ENCODE results near the gene ZNF830.

DNA sequence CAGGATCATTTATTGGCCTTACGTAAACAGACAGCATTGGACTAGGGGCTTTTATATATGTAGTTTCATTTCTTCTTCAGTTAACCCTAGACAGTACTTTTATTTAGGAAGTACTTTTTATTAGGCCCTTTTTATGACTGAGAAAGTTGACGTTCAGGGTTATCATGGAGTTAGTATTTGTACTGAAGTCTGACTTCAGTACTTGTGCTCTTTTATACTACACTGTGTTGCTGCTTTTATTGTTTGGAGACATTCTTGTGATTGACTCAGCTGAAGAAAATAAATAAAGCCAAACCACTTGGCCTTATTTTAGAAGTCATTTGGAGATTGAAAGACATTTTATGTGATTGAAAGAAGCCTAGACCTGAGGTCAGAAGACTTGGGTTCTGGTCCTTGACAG is 25.9 kb downstream of the ZNF830 start:
- TF ChIP-seq, protein P1, sequence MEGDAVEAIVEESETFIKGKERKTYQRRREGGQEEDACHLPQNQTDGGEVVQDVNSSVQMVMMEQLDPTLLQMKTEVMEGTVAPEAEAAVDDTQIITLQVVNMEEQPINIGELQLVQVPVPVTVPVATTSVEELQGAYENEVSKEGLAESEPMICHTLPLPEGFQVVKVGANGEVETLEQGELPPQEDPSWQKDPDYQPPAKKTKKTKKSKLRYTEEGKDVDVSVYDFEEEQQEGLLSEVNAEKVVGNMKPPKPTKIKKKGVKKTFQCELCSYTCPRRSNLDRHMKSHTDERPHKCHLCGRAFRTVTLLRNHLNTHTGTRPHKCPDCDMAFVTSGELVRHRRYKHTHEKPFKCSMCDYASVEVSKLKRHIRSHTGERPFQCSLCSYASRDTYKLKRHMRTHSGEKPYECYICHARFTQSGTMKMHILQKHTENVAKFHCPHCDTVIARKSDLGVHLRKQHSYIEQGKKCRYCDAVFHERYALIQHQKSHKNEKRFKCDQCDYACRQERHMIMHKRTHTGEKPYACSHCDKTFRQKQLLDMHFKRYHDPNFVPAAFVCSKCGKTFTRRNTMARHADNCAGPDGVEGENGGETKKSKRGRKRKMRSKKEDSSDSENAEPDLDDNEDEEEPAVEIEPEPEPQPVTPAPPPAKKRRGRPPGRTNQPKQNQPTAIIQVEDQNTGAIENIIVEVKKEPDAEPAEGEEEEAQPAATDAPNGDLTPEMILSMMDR (conservative IDR thresholded peaks at IDR 0.05; ENCODE audit: low read depth, low read length): no peak
- no peak for TF ChIP-seq POLR2A (IDR thresholded peaks at IDR 0.05; ENCODE audit: low read depth, low read length)
- TF ChIP-seq SMC3 (IDR thresholded peaks at IDR 0.05; ENCODE audit: low read depth, low read length): no peak
- no peak for TF ChIP-seq RAD21 (IDR thresholded peaks at IDR 0.05; ENCODE audit: low read length)
- TF ChIP-seq RFX5 (IDR thresholded peaks at IDR 0.05; ENCODE audit: low read depth, low read length): no peak
- no peak for TF ChIP-seq MAFK (IDR thresholded peaks at IDR 0.05; ENCODE audit: low read depth, low read length)
- TF ChIP-seq BHLHE40 (IDR thresholded peaks at IDR 0.05; ENCODE audit: low read depth, low read length): no peak

Measured in IMR-90 (cell line).